Trophoblast cell (in vitro differentiated cells and primary cell): ENCODE results near the gene ALG9.
"Not testable (repeated sequence)": the region's sequence is repeated elsewhere in the genome, so short reads cannot be mapped to it uniquely, and the experiment has no call there.

Experiments used
- DNase-seq, 2 donors: peaks; one replicate each; pipeline ENCODE4 v3.0.0-alpha.2; 2016
- H2AFZ ChIP-seq: 2 replicates; pipeline ENCODE4 v1.6.1; 2013; ENCODE audit warnings: low read length, moderate library complexity, mild to moderate bottlenecking; ENCODE audit not compliant: insufficient read depth, poor library complexity
- H2AK5ac ChIP-seq: 2 replicates; pipeline ENCODE4 v1.6.1; 2013; ENCODE audit warnings: mild to moderate bottlenecking, low read length
- H2BK120ac ChIP-seq: 2 replicates; pipeline ENCODE4 v1.6.1; 2013; ENCODE audit warnings: low read length, mild to moderate bottlenecking, moderate library complexity; ENCODE audit not compliant: insufficient read depth, poor library complexity
- H2BK12ac ChIP-seq: 2 replicates; pipeline ENCODE4 v1.6.1; 2013; ENCODE audit warnings: mild to moderate bottlenecking, low read length, moderate library complexity
- H2BK5ac ChIP-seq: 2 replicates; pipeline ENCODE4 v1.6.1; 2013; ENCODE audit warnings: low read length, low read depth, moderate library complexity, mild to moderate bottlenecking; ENCODE audit not compliant: poor library complexity
- H3K14ac ChIP-seq: 2 replicates; pipeline ENCODE4 v1.6.1; 2013; ENCODE audit warnings: mild to moderate bottlenecking, low read length
- H3K18ac ChIP-seq: 2 replicates; pipeline ENCODE4 v1.6.1; 2013; ENCODE audit warnings: mild to moderate bottlenecking, low read length
- H3K23ac ChIP-seq: 2 replicates; pipeline ENCODE4 v1.6.1; 2013; ENCODE audit warnings: low read length
- H3K27ac ChIP-seq: 2 replicates; pipeline ENCODE4 v1.5.1; 2013; ENCODE audit warnings: low read depth, mild to moderate bottlenecking, inconsistent platforms, low read length, moderate library complexity
- H3K27me3 ChIP-seq: 2 replicates; pipeline ENCODE4 v1.6.1; 2013; ENCODE audit warnings: inconsistent platforms, mild to moderate bottlenecking, low read length, moderate library complexity; ENCODE audit not compliant: insufficient read depth
- H3K36me3 ChIP-seq, 2 experiments: 1 replicate in 1 of 2; 2 replicates in 1 of 2; pipeline ENCODE4 v1.6.1; 2013; ENCODE audit warnings: low read length in 2 of 2, mild to moderate bottlenecking in 2 of 2, moderate library complexity in 1 of 2; ENCODE audit not compliant: insufficient read depth in 2 of 2, control insufficient read depth in 1 of 2
- H3K4ac ChIP-seq: 2 replicates; pipeline ENCODE4 v1.6.1; 2013; ENCODE audit warnings: low read depth, mild to moderate bottlenecking, low read length, moderate library complexity
- H3K4me1 ChIP-seq, 2 experiments: 1 replicate in 1 of 2; 2 replicates in 1 of 2; pipeline ENCODE4 v1.6.1; 2013; ENCODE audit warnings: low read length in 2 of 2, mild to moderate bottlenecking in 2 of 2, moderate library complexity in 1 of 2; ENCODE audit not compliant: insufficient read depth in 2 of 2, control insufficient read depth in 1 of 2
- H3K4me2 ChIP-seq: 2 replicates; pipeline ENCODE4 v1.6.1; 2013; ENCODE audit warnings: inconsistent platforms, mild to moderate bottlenecking, low read length, moderate library complexity
- H3K4me3 ChIP-seq: 2 replicates; pipeline ENCODE4 v1.5.1; 2013; ENCODE audit warnings: mild to moderate bottlenecking, low read depth, low read length, inconsistent platforms
- H3K79me1 ChIP-seq: one replicate; pipeline ENCODE4 v1.6.1; 2013; ENCODE audit warnings: low read length
- H3K79me2 ChIP-seq: 2 replicates; pipeline ENCODE4 v1.6.1; 2013; ENCODE audit warnings: low read length, mild to moderate bottlenecking; ENCODE audit not compliant: control insufficient read depth, insufficient read depth, poor library complexity
- H3K9ac ChIP-seq: 2 replicates; pipeline ENCODE4 v1.6.1; 2013; ENCODE audit warnings: mild to moderate bottlenecking, low read length
- H3K9me3 ChIP-seq: 2 replicates; pipeline ENCODE4 v1.6.1; 2013; ENCODE audit warnings: low read depth, mild to moderate bottlenecking, control low read depth, inconsistent platforms, low read length; ENCODE audit not compliant: insufficient read depth
- H4K12ac ChIP-seq: 2 replicates; pipeline ENCODE4 v1.6.1; 2013; ENCODE audit warnings: low read depth, mild to moderate bottlenecking, low read length, moderate library complexity
- H4K8ac ChIP-seq: 2 replicates; pipeline ENCODE4 v1.6.1; 2013; ENCODE audit warnings: low read depth, mild to moderate bottlenecking, low read length, moderate library complexity
- H4K91ac ChIP-seq: one replicate; pipeline ENCODE4 v1.6.1; 2013; ENCODE audit warnings: low read depth, mild to moderate bottlenecking, low read length, moderate library complexity
- WGBS: extraction: QIAGEN DNeasy Blood & Tissue Kit; methylation state at CpG from one replicate; pipeline ENCODE4 v1.1.7; 2013; ENCODE audit warnings: missing lambda C conversion rate; ENCODE audit not compliant: insufficient read length, insufficient coverage; ENCODE audit errors: extremely low coverage; 5-methylcytosine and 5-hydroxymethylcytosine counted together

Gene ALG9

GRCh38 chr11:111886032-111886431 lies 14.7 kb upstream of the ALG9 start:
- Histone ChIP-seq H3K27me3 (no peaks in the 10 kb centered on the region), H3K9me3 (no peaks in the 10 kb centered on the region), H3K4ac (no peak overlapping the region), H4K8ac (no peak overlapping the region), H3K18ac (no peak overlapping the region), H2BK120ac (no peak overlapping the region), H2AK5ac (no peak overlapping the region), H4K12ac (no peak overlapping the region), H2AFZ (no peak overlapping the region), H3K4me2 (no peak overlapping the region), H3K79me2 (no peaks in the 10 kb centered on the region), H4K91ac (no peak overlapping the region), H2BK5ac (no peak overlapping the region), H3K9ac (no peak overlapping the region), H3K27ac (no peak overlapping the region), H3K4me1 (no peaks in the 10 kb centered on the region), H3K4me3 (no peak overlapping the region), H3K36me3 (no peaks in the 10 kb centered on the region), H2BK12ac (no peak overlapping the region), H3K14ac (no peak overlapping the region), H3K79me1 (no peaks in the 10 kb centered on the region), H3K23ac (no peak overlapping the region)
- DNase-seq = no peak
- WGBS = no CpG with 5 or more reads among the region's 4 CpGs

- WGBS = no CpG with 5 or more reads among the region's 4 CpGs
- not testable (repeated sequence) for H3K9ac ChIP-seq, H2AFZ ChIP-seq, H4K91ac ChIP-seq, H2BK120ac ChIP-seq, H3K4ac ChIP-seq, H3K27ac ChIP-seq, H3K4me3 ChIP-seq, H2BK12ac ChIP-seq, H3K79me2 ChIP-seq, H4K8ac ChIP-seq, H4K12ac ChIP-seq, H3K23ac ChIP-seq, H3K14ac ChIP-seq, H3K4me1 ChIP-seq, H2BK5ac ChIP-seq, DNase-seq, H3K9me3 ChIP-seq, H3K36me3 ChIP-seq, H2AK5ac ChIP-seq, H3K4me2 ChIP-seq, H3K18ac ChIP-seq, H3K79me1 ChIP-seq, H3K27me3 ChIP-seq
Measured at GRCh38 chr11:111885053-111885452, 13.7 kb upstream of the ALG9 start.

- H3K79me2 ChIP-seq = no peaks in the 10 kb centered on the region
- peaks cover 6% of the 10 kb centered on the region for H3K79me1 ChIP-seq
- no peak overlapping the region for H3K18ac ChIP-seq
- H3K27me3 ChIP-seq = no peaks in the 10 kb centered on the region
- H3K4me1 ChIP-seq = peaks cover 3 to 4% of the 10 kb centered on the region in 2 experiments
- no peak overlapping the region for H2AFZ ChIP-seq
- H3K14ac ChIP-seq = no peak overlapping the region
- H4K8ac ChIP-seq = no peak overlapping the region
- no peak overlapping the region for H3K23ac ChIP-seq
- no peak overlapping the region for H4K12ac ChIP-seq
- H3K4me3 ChIP-seq = no peak overlapping the region
- H2BK120ac ChIP-seq = no peak overlapping the region
- H3K4ac ChIP-seq = no peak overlapping the region
- H2BK12ac ChIP-seq = no peak overlapping the region
- no peak overlapping the region for H3K27ac ChIP-seq
- no peaks in the 10 kb centered on the region for H3K9me3 ChIP-seq
- DNase-seq = no peak
- H4K91ac ChIP-seq = no peak overlapping the region
- H2BK5ac ChIP-seq = no peak overlapping the region
- no peak overlapping the region for H3K4me2 ChIP-seq
- no peaks in the 10 kb centered on the region for H3K36me3 ChIP-seq
- no peak overlapping the region for H3K9ac ChIP-seq
- WGBS = no CpG with 5 or more reads among the region's 5 CpGs
- no peak overlapping the region for H2AK5ac ChIP-seq
Measured at GRCh38 chr11:111882202-111882601, 10.8 kb upstream of the ALG9 start.

GRCh38 chr11:111879637-111879960 lies 8.2 kb upstream of the ALG9 start:
- WGBS = no CpG with 5 or more reads among the region's 6 CpGs

More at GRCh38 chr11:111879637-111879960, 8.2 kb upstream of the ALG9 start:
- peak overlapping the region; percentile 74 for H2BK5ac ChIP-seq
- H3K23ac ChIP-seq = no peak overlapping the region
- peak overlapping the region; percentile 82 for H4K91ac ChIP-seq
- H3K79me1 ChIP-seq = peaks cover 6% of the 10 kb centered on the region
- H3K9ac ChIP-seq = peak overlapping the region; percentile 9
- H4K12ac ChIP-seq = peak overlapping the region; percentile 47
- H3K14ac ChIP-seq = peak overlapping the region; percentile 56
- peak overlapping the region; percentile 20 for H2AK5ac ChIP-seq
- H3K4ac ChIP-seq = peak overlapping the region; percentile 28
- no peaks in the 10 kb centered on the region for H3K36me3 ChIP-seq
- H3K79me2 ChIP-seq = no peaks in the 10 kb centered on the region
- peak overlapping the region; percentile 13 for H3K18ac ChIP-seq
- H2BK12ac ChIP-seq = no peak overlapping the region
- peak overlapping the region; percentile 86 for H4K8ac ChIP-seq
- H3K27ac ChIP-seq = peak overlapping the region; percentile 87
- H3K4me3 ChIP-seq = no peak overlapping the region
- H3K4me2 ChIP-seq = peak overlapping the region; percentile 87
- no peaks in the 10 kb centered on the region for H3K27me3 ChIP-seq
- H3K4me1 ChIP-seq = peaks cover 3 to 4% of the 10 kb centered on the region in 2 experiments
- DNase-seq = no peak
- H3K9me3 ChIP-seq = no peaks in the 10 kb centered on the region
- H2AFZ ChIP-seq = peak overlapping the region; percentile 47
- peak overlapping the region; percentile 65 for H2BK120ac ChIP-seq
